Thymus (tissue), 11 donors: ENCODE results near the gene ZNF496. TPM values are rescaled to one million over a fixed set of nuclear protein-coding genes. Genes with fewer than 3 reads are reported as not detected.

ENCODE experiments used
- DNase-seq, 9 donors: peaks; one replicate each; pipeline ENCODE4 v3.0.0-alpha.2; 2013; ENCODE audit warnings: low spot score in 9 of 9, low read depth in 6 of 9, missing footprints in 1 of 9
- H3K27ac ChIP-seq, 2 donors: one replicate each; pipeline ENCODE4 v1.5.1; 2013; ENCODE audit warnings: control low read depth in 1 of 2, low read depth in 1 of 2, low read length in 1 of 2, mild to moderate bottlenecking in 1 of 2, moderate library complexity in 1 of 2
- H3K27me3 ChIP-seq, 2 donors: one replicate each; pipeline ENCODE4 v1.5.1; 2013; ENCODE audit warnings: low read length in 1 of 2; ENCODE audit not compliant: control insufficient read depth in 2 of 2, insufficient read depth in 1 of 2
- H3K36me3 ChIP-seq, 2 donors: one replicate each; pipeline ENCODE4 v1.5.1; 2013; ENCODE audit warnings: low read length in 1 of 2, mild to moderate bottlenecking in 1 of 2, moderate library complexity in 1 of 2; ENCODE audit not compliant: control insufficient read depth in 2 of 2, insufficient read depth in 2 of 2
- H3K4me1 ChIP-seq, 2 donors: one replicate each; pipeline ENCODE4 v1.5.1; 2013; ENCODE audit warnings: low read length in 2 of 2; ENCODE audit not compliant: control insufficient read depth in 2 of 2, insufficient read depth in 2 of 2
- H3K4me3 ChIP-seq, 2 donors: one replicate each; pipeline ENCODE4 v1.5.1; 2013; ENCODE audit warnings: low read length in 2 of 2, control low read depth in 1 of 2, mild to moderate bottlenecking in 1 of 2
- H3K9me3 ChIP-seq, 2 donors: one replicate each; pipeline ENCODE4 v1.5.1; 2013; ENCODE audit warnings: low read length in 1 of 2, mild to moderate bottlenecking in 1 of 2; ENCODE audit not compliant: control insufficient read depth in 2 of 2, insufficient read depth in 1 of 2
- WGBS: extraction: QIAGEN DNeasy Blood & Tissue Kit; methylation state at CpG from one replicate; pipeline ENCODE4 v1.1.7; 2013; 5-methylcytosine and 5-hydroxymethylcytosine counted together
- polyA plus RNA-seq: library from polyadenylated mRNA; stranded (reverse); fragments of 200-250 nt; gene quantifications from one replicate; pipeline ENCODE4 v1.2.3, GENCODE V29; 2013
- total RNA-seq: library from RNA; stranded (reverse); fragments of 120-200 nt; gene quantifications from one replicate; pipeline ENCODE4 v1.2.4, GENCODE V29; 2013
- donor health status: healthy.

The ZNF496 gene
- total and polyA plus RNA-seq, 2 donors: 21.8 to 40.0 TPM

GRCh38 chr1:247287460-247287859 is 44.2 kb downstream of the ZNF496 start:
- Histone ChIP-seq H3K9me3 (peaks cover 1 to 29% of the 10 kb centered on the region in 2 donors), H3K4me3 (no peak overlapping the region), H3K27ac (no peak overlapping the region), H3K36me3 (no peaks in the 10 kb centered on the region), H3K27me3 (no peaks in the 10 kb centered on the region), H3K4me1 (peaks cover 11 to 17% of the 10 kb centered on the region in 2 donors)
- no peak for DNase-seq
- 96% methylated on average over 14 of the region's 14 CpGs for WGBS

- Histone ChIP-seq H3K4me1 (peaks cover 3 to 4% of the 10 kb centered on the region in 2 donors), H3K27me3 (no peaks in the 10 kb centered on the region), H3K36me3 (no peaks in the 10 kb centered on the region), H3K27ac (no peak overlapping the region), H3K9me3 (peaks cover 1 to 29% of the 10 kb centered on the region in 2 donors), H3K4me3 (no peak overlapping the region)
- DNase-seq: no peak
- WGBS: 99% methylated on average over 23 of the region's 23 CpGs
These were observed 45.5 kb downstream of the ZNF496 start for GRCh38 chr1:247286134-247286670.

GRCh38 chr1:247281001-247281574 is 50.6 kb downstream of the ZNF496 start:
- H3K27ac ChIP-seq: no peak overlapping the region

GRCh38 chr1:247277191-247277590 is 54.5 kb downstream of the ZNF496 start:
- Histone ChIP-seq H3K27ac (no peak overlapping the region), H3K4me3 (no peak overlapping the region), H3K9me3 (no peaks in the 10 kb centered on the region), H3K4me1 (peaks cover 0 to 2% of the 10 kb centered on the region in 2 donors), H3K36me3 (no peaks in the 10 kb centered on the region), H3K27me3 (no peaks in the 10 kb centered on the region)
- 95% methylated on average over 2 of the region's 2 CpGs for WGBS
- DNase-seq: no peak

More at GRCh38 chr1:247281001-247281574, 50.6 kb downstream of the ZNF496 start:
- DNase-seq: no peak
- no peak overlapping the region for H3K4me3 ChIP-seq
- H3K4me1 ChIP-seq: no peaks in the 10 kb centered on the region
- H3K27me3 ChIP-seq: no peaks in the 10 kb centered on the region
- H3K9me3 ChIP-seq: peaks cover under 1 to 4% of the 10 kb centered on the region in 2 donors
- H3K36me3 ChIP-seq: no peaks in the 10 kb centered on the region
- WGBS: 86% methylated on average over 5 of the region's 5 CpGs

- H3K27ac ChIP-seq: no peak overlapping the region
- no peak overlapping the region for H3K4me3 ChIP-seq
- no peak for DNase-seq
- no peaks in the 10 kb centered on the region for H3K27me3 ChIP-seq
- peaks cover 0 to 2% of the 10 kb centered on the region in 2 donors for H3K4me1 ChIP-seq
- H3K36me3 ChIP-seq: no peaks in the 10 kb centered on the region
- peaks cover 0 to 7% of the 10 kb centered on the region in 2 donors for H3K9me3 ChIP-seq
- WGBS: 95% methylated on average over 3 of the region's 3 CpGs
These were observed 56.9 kb downstream of the ZNF496 start for GRCh38 chr1:247274605-247275256.

- Histone ChIP-seq H3K27me3 (no peaks in the 10 kb centered on the region), H3K4me1 (peaks cover 0 to 2% of the 10 kb centered on the region in 2 donors), H3K36me3 (no peaks in the 10 kb centered on the region), H3K9me3 (peaks cover 0 to 9% of the 10 kb centered on the region in 2 donors), H3K4me3 (no peak overlapping the region), H3K27ac (no peak overlapping the region)
- WGBS: 100% methylated on average over 1 of the region's 1 CpG
- no peak for DNase-seq
These were observed 58.7 kb downstream of the ZNF496 start for GRCh38 chr1:247273013-247273412.

GRCh38 chr1:247270003-247270402 is 61.7 kb downstream of the ZNF496 start:
- Histone ChIP-seq H3K27ac (no peak overlapping the region), H3K27me3 (no peaks in the 10 kb centered on the region), H3K36me3 (no peaks in the 10 kb centered on the region), H3K4me3 (no peak overlapping the region), H3K9me3 (peaks cover 0 to 9% of the 10 kb centered on the region in 2 donors), H3K4me1 (peaks cover 0 to 2% of the 10 kb centered on the region in 2 donors)
- WGBS: 93% methylated on average over 1 of the region's 1 CpG
- DNase-seq: no peak

GRCh38 chr1:247269133-247269532 is 62.5 kb downstream of the ZNF496 start:
- Histone ChIP-seq H3K4me3 (no peak overlapping the region), H3K9me3 (peaks cover 0 to 9% of the 10 kb centered on the region in 2 donors), H3K27ac (no peak overlapping the region), H3K36me3 (no peaks in the 10 kb centered on the region), H3K27me3 (no peaks in the 10 kb centered on the region), H3K4me1 (peaks cover 0 to 2% of the 10 kb centered on the region in 2 donors)
- DNase-seq: no peak

GRCh38 chr1:247268390-247269045 is 63.1 kb downstream of the ZNF496 start:
- peak in 6 of 9 donors; percentile 8 to 56 (median 26) for DNase-seq

More at GRCh38 chr1:247268390-247269045, 63.1 kb downstream of the ZNF496 start:
- Histone ChIP-seq H3K4me1 (peaks cover 0 to 2% of the 10 kb centered on the region in 2 donors), H3K27me3 (no peaks in the 10 kb centered on the region), H3K4me3 (no peak overlapping the region), H3K9me3 (peaks cover 0 to 9% of the 10 kb centered on the region in 2 donors), H3K27ac (no peak overlapping the region), H3K36me3 (no peaks in the 10 kb centered on the region)
- over 99% methylated on average over 2 of the region's 2 CpGs for WGBS
